IMR-90 (cell line): ENCODE measurements around the gene MAGI2. TPM values are rescaled to one million over a fixed set of nuclear protein-coding genes. Genes with fewer than 3 reads are reported as not detected.

Experiments used
- ATAC-seq: fragments of 200-7000 bp; cut with Tn5 transposase; 2 replicates; pipeline ENCODE4 v1.9.1; 2020; ENCODE audit warnings: low read depth, mild to moderate bottlenecking, moderate library complexity
- BruUV-seq: library from RNA; stranded (reverse); fragments of 400-500 nt; replicated peaks from 2 replicates; lab custom pipeline; 2021; lab: Mats Ljungman, UMichigan
- CTCF ChIA-PET: fragments of 300-600 bp; formaldehyde crosslinking; extraction: SDS; loops from one replicate; lab custom pipeline; 2021; ENCODE audit warnings: antibody characterized with exemption; lab: Yijun Ruan, JAX
- POLR2A ChIA-PET: fragments of 300-600 bp; sonication (Branson Sonifier 250); formaldehyde crosslinking; loops from one replicate; lab custom pipeline; 2022; ENCODE audit warnings: antibody characterized with exemption; ENCODE audit not compliant: unreplicated experiment; lab: Charles Lee
- DNase-seq: peaks from one replicate; pipeline ENCODE4 v3.0.0; 2013
- H2AFZ ChIP-seq: replicated peaks from 2 replicates; pipeline ENCODE3; 2013; ENCODE audit warnings: low read length, mild to moderate bottlenecking; ENCODE audit not compliant: poor library complexity
- H2AK5ac ChIP-seq: 2 replicates; pipeline ENCODE4 v1.6.1; 2013; ENCODE audit warnings: low read depth, low read length, inconsistent platforms
- H2AK9ac ChIP-seq: replicated peaks from 2 replicates; pipeline ENCODE3; 2013; ENCODE audit warnings: mild to moderate bottlenecking, low read depth, low read length, moderate library complexity; ENCODE audit not compliant: poor library complexity
- H2BK120ac ChIP-seq: 2 replicates; pipeline ENCODE4 v1.6.1; 2013; ENCODE audit warnings: low read depth, low read length, inconsistent platforms
- H2BK15ac ChIP-seq: 3 replicates; pipeline ENCODE4 v1.6.1; 2013; ENCODE audit warnings: low read depth, low read length, inconsistent platforms
- H2BK20ac ChIP-seq: 2 replicates; pipeline ENCODE4 v1.6.1; 2013; ENCODE audit warnings: low read depth, mild to moderate bottlenecking, inconsistent platforms, low read length, moderate library complexity
- H2BK5ac ChIP-seq: 2 replicates; pipeline ENCODE4 v1.6.1; 2013; ENCODE audit warnings: mild to moderate bottlenecking, low read depth, low read length, inconsistent platforms; ENCODE audit not compliant: poor library complexity, severe bottlenecking
- H3K14ac ChIP-seq: replicated peaks from 2 replicates; pipeline ENCODE4 v1.6.1; 2013; ENCODE audit warnings: low read depth, low read length, inconsistent platforms
- H3K18ac ChIP-seq: 2 replicates; pipeline ENCODE4 v1.6.1; 2013; ENCODE audit warnings: low read depth, low read length, control low read depth
- H3K23ac ChIP-seq: 2 replicates; pipeline ENCODE4 v1.6.1; 2013; ENCODE audit warnings: low read depth, low read length, inconsistent platforms
- H3K27ac ChIP-seq: 2 replicates; pipeline ENCODE4 v1.5.1; 2013; ENCODE audit warnings: mild to moderate bottlenecking, control low read depth, low read length; ENCODE audit not compliant: insufficient read depth
- H3K27me3 ChIP-seq: 2 replicates; pipeline ENCODE4 v1.6.1; 2013; ENCODE audit warnings: low read length; ENCODE audit not compliant: control insufficient read depth, insufficient read depth
- H3K36me3 ChIP-seq: 2 replicates; pipeline ENCODE4 v1.6.1; 2013; ENCODE audit warnings: low read length, mixed read lengths; ENCODE audit not compliant: control insufficient read depth, insufficient read depth
- H3K4ac ChIP-seq: 2 replicates; pipeline ENCODE4 v1.6.1; 2013; ENCODE audit warnings: low read depth, low read length, inconsistent platforms
- H3K4me1 ChIP-seq: 2 replicates; pipeline ENCODE4 v1.6.1; 2013; ENCODE audit warnings: low read length, mixed read lengths; ENCODE audit not compliant: control insufficient read depth, insufficient read depth
- H3K4me2 ChIP-seq: 2 replicates; pipeline ENCODE4 v1.6.1; 2013; ENCODE audit warnings: low read depth, mild to moderate bottlenecking, control low read depth, low read length, moderate library complexity
- H3K4me3 ChIP-seq: 2 replicates; pipeline ENCODE4 v1.5.1; 2013; ENCODE audit warnings: low read depth, mild to moderate bottlenecking, control low read depth, low read length, moderate library complexity; ENCODE audit not compliant: insufficient read depth
- H3K56ac ChIP-seq: 2 replicates; pipeline ENCODE4 v1.6.1; 2013; ENCODE audit warnings: low read length, inconsistent platforms; ENCODE audit not compliant: insufficient read depth; ENCODE audit errors: extremely low read depth
- H3K79me1 ChIP-seq, 2 experiments: 2 replicates each; pipeline ENCODE4 v1.6.1; 2013; ENCODE audit warnings: low read length in 2 of 2, inconsistent platforms in 1 of 2, low read depth in 1 of 2
- H3K9ac ChIP-seq: 2 replicates; pipeline ENCODE4 v1.6.1; 2013; ENCODE audit warnings: low read depth, low read length, control low read depth
- H3K9me1 ChIP-seq: 2 replicates; pipeline ENCODE4 v1.6.1; 2013; ENCODE audit warnings: low read length, inconsistent platforms; ENCODE audit not compliant: insufficient read depth
- H3K9me3 ChIP-seq: 2 replicates; pipeline ENCODE4 v1.6.1; 2013; ENCODE audit warnings: low read length; ENCODE audit not compliant: control insufficient read depth, insufficient read depth
- H4K20me1 ChIP-seq: 2 replicates; pipeline ENCODE4 v1.6.1; 2013; ENCODE audit warnings: low read length, inconsistent platforms; ENCODE audit not compliant: insufficient read depth
- H4K5ac ChIP-seq: 2 replicates; pipeline ENCODE4 v1.6.1; 2013; ENCODE audit warnings: mild to moderate bottlenecking, low read depth, low read length, control low read depth
- H4K8ac ChIP-seq, 2 experiments: 2 replicates each; pipeline ENCODE4 v1.6.1; 2013; ENCODE audit warnings: low read depth in 2 of 2, low read length in 2 of 2, control low read depth in 1 of 2, inconsistent platforms in 1 of 2
- H4K91ac ChIP-seq: 2 replicates; pipeline ENCODE4 v1.6.1; 2013; ENCODE audit warnings: low read depth, low read length, inconsistent platforms; ENCODE audit not compliant: insufficient read depth
- USF2 ChIP-seq: fragments of 150-350 bp; IDR thresholded peaks from 2 replicates; pipeline ENCODE4 v1.6.1; 2017; ENCODE audit warnings: mild to moderate bottlenecking, antibody characterized with exemption, low read length, low read depth
- WGBS, 2 experiments: methylation state at CpG; one replicate each; pipeline versions ENCODE4 v1.1.5 to v1.1.7; 2013; ENCODE audit warnings: missing lambda C conversion rate in 2 of 2; ENCODE audit not compliant: insufficient read length in 1 of 2; ENCODE audit errors: extremely low coverage in 2 of 2; 5-methylcytosine and 5-hydroxymethylcytosine counted together
- dilution Hi-C: fragments of 300-500 bp; cut with HindIII; formaldehyde crosslinking; loops from one replicate; pipeline ENCODE4 v1.14.3; 2018; ENCODE audit warnings: low sequenced_read_pairs; ENCODE audit not compliant: unreplicated experiment
- in situ Hi-C: fragments of 300-500 bp; cut with MboI; formaldehyde crosslinking; loops from 3 replicates; pipeline ENCODE4 v1.14.3; 2019; ENCODE audit warnings: low sequenced_read_pairs, inconsistent platforms, mixed read lengths
- intact Hi-C: fragments of 100-400 bp; cut with micrococcal nuclease; formaldehyde crosslinking; loops from 2 replicates; pipeline ENCODE4 v1.10.0; 2022
- polyA plus RNA-seq, 3 experiments: library from polyadenylated mRNA; depleted of rRNA; stranded (reverse); fragments of >200 nt; gene quantifications; 2 replicates each; pipeline ENCODE4 v1.2.3, GENCODE V29; 2012; ENCODE audit warnings: low replicate concordance in 1 of 3
- total RNA-seq: library from RNA; depleted of rRNA; stranded (reverse); fragments of >200 nt; gene quantifications from 2 replicates; pipeline ENCODE4 v1.2.3, GENCODE V29; 2012

MAGI2 gene
- total and polyA plus RNA-seq, 2 of the 4 experiments (the other 2 are of a cell fraction): 2.5 to 17.9 TPM

- Histone ChIP-seq H3K56ac (no peak overlapping the region), H2BK5ac (no peak overlapping the region), H4K91ac (no peak overlapping the region), H3K27ac (no peak overlapping the region), H3K27me3 (no peaks in the 10 kb centered on the region), H2AK5ac (no peak overlapping the region), H3K9me3 (no peaks in the 10 kb centered on the region), H3K9ac (no peak overlapping the region), H3K4ac (no peak overlapping the region), H2AFZ (no peak overlapping the region), H3K9me1 (no peaks in the 10 kb centered on the region; the same call in 1 of the 2 replicates), H3K36me3 (no peaks in the 10 kb centered on the region), H2AK9ac (no peak overlapping the region), H3K4me2 (no peak overlapping the region), H3K23ac (no peak overlapping the region), H2BK120ac (no peak overlapping the region), H3K79me1 (no peaks in the 10 kb centered on the region), H2BK20ac (no peak overlapping the region), H3K14ac (no peak overlapping the region), H4K8ac (no peak overlapping the region), H2BK15ac (no peak overlapping the region), H4K5ac (no peak overlapping the region), H3K18ac (no peak overlapping the region), H3K4me3 (no peak overlapping the region), H3K4me1 (no peaks in the 10 kb centered on the region), H4K20me1 (no peaks in the 10 kb centered on the region)
- CTCF ChIA-PET: no interaction called here
- DNase-seq (no peak), ATAC-seq (no peak)
- in situ Hi-C loops (no loop called here), intact Hi-C loops (loop anchor here (10.0 kb wide), 1 partner anchor 1248 kb away; no protein-coding TSS in a partner anchor), dilution Hi-C loops (no loop called here)
- BruUV-seq: no TSS peak
- POLR2A ChIA-PET: no interaction called here
- TF ChIP-seq USF2: no peak
- no CpG with 5 or more reads among the region's 5 CpGs for WGBS, 2 experiments
Observed at GRCh38 chr7:78026492-78026891, 1427.0 kb downstream of the MAGI2 start.
